SJSA1 (cell line): ENCODE results near the gene KMT5B. TPM values are rescaled to one million over a fixed set of nuclear protein-coding genes. Genes with fewer than 3 reads are reported as not detected.
"Not testable (repeated sequence)": the region's sequence is repeated elsewhere in the genome, so short reads cannot be mapped to it uniquely, and the experiment has no call there.

Experiments
- DNase-seq, 2 experiments: peaks; one replicate each; pipeline ENCODE4 v3.0.0-alpha.2; 2015 to 2020; ENCODE audit warnings: low spot score in 2 of 2, low read depth in 1 of 2
- H3K27ac ChIP-seq: fragments of 250-450 bp; sonication (Bioruptor Pico); 2 replicates; pipeline ENCODE4 v1.5.1; 2020; ENCODE audit warnings: mild to moderate bottlenecking, moderate library complexity
- H3K27me3 ChIP-seq: fragments of 250-450 bp; sonication (Bioruptor Pico); replicated peaks from 2 replicates; pipeline ENCODE4 v1.5.1; 2020; ENCODE audit warnings: mild to moderate bottlenecking, moderate library complexity
- H3K36me3 ChIP-seq: fragments of 250-450 bp; sonication (Bioruptor Pico); 2 replicates; pipeline ENCODE4 v1.5.1; 2020; ENCODE audit warnings: mild to moderate bottlenecking
- H3K4me1 ChIP-seq: fragments of 250-450 bp; sonication (Bioruptor Pico); replicated peaks from 2 replicates; pipeline ENCODE4 v1.6.1; 2021; ENCODE audit warnings: mild to moderate bottlenecking
- H3K4me3 ChIP-seq: fragments of 250-450 bp; sonication (Bioruptor Pico); 2 replicates; pipeline ENCODE4 v1.5.1; 2020; ENCODE audit warnings: mild to moderate bottlenecking
- H3K9me3 ChIP-seq: fragments of 250-450 bp; sonication (Bioruptor Pico); replicated peaks from 2 replicates; pipeline ENCODE4 v1.5.1; 2020; ENCODE audit warnings: mild to moderate bottlenecking
- total RNA-seq: library from RNA; depleted of rRNA; stranded (reverse); fragments of >200 nt; shearing (Covaris generic); gene quantifications from 2 replicates; pipeline ENCODE4 v1.2.3, GENCODE V29; 2014

Gene KMT5B
- total RNA-seq, 1 experiment from 2014 or later: 58.8 TPM

DNA sequence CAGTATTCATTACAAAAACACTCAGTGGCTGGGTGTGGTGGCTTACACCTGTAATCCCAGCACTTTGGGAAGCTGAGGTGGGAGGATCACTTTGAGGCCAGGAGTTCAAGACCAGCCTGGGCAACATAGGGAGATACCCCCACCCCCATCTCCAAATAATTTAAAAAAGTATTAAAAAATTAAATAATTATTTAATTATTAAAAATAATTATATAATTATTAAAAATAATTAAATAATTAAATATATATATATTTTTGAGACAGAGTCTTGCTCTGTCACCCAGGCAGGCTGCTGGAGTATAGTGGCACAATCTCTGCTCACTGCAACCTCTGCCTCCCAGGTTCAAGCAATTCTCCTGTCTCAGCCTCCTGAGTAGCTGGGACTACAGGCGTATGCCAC is 30.8 kb upstream of the KMT5B start:
- not testable (repeated sequence) for H3K4me3 ChIP-seq, H3K4me1 ChIP-seq, H3K27me3 ChIP-seq, H3K27ac ChIP-seq, H3K36me3 ChIP-seq, DNase-seq, H3K9me3 ChIP-seq

- Histone ChIP-seq H3K4me1 (no peaks in the 10 kb centered on the region), H3K27me3 (0 out of 2 replicates have a peak, but pooled peaks cover 5% of the 10 kb centered on the region), H3K27ac (no peak overlapping the region), H3K36me3 (no peaks in the 10 kb centered on the region), H3K4me3 (no peak overlapping the region), H3K9me3 (no peaks in the 10 kb centered on the region)
- DNase-seq: no peak
Observed at GRCh38 chr11:68242616-68243015, 29.5 kb upstream of the KMT5B start.

- H3K36me3 ChIP-seq: no peaks in the 10 kb centered on the region
Observed at GRCh38 chr11:68231621-68232020, 18.5 kb upstream of the KMT5B start.

GRCh38 chr11:68229601-68230000 is 16.5 kb upstream of the KMT5B start:
- H3K36me3 ChIP-seq: no peaks in the 10 kb centered on the region
- no peak overlapping the region for H3K4me3 ChIP-seq
- no peak for DNase-seq
- peaks cover 18% of the 10 kb centered on the region for H3K9me3 ChIP-seq
- no peaks in the 10 kb centered on the region for H3K27me3 ChIP-seq
- no peak overlapping the region for H3K27ac ChIP-seq
- no peaks in the 10 kb centered on the region for H3K4me1 ChIP-seq

More at GRCh38 chr11:68231621-68232020, 18.5 kb upstream of the KMT5B start:
- Histone ChIP-seq H3K27ac (no peak overlapping the region), H3K27me3 (no peaks in the 10 kb centered on the region; the same call in 1 of the 2 replicates), H3K4me1 (no peaks in the 10 kb centered on the region), H3K4me3 (no peak overlapping the region), H3K9me3 (peaks cover 13% of the 10 kb centered on the region)
- DNase-seq: no peak

- no peak for DNase-seq
- Histone ChIP-seq H3K27me3 (peaks cover 3% of the 10 kb centered on the region; the same call in 1 of the 2 replicates), H3K27ac (no peak overlapping the region), H3K4me3 (no peak overlapping the region), H3K36me3 (no peaks in the 10 kb centered on the region), H3K4me1 (no peaks in the 10 kb centered on the region), H3K9me3 (peaks cover 16% of the 10 kb centered on the region)
Observed at GRCh38 chr11:68226421-68226820, 13.3 kb upstream of the KMT5B start.

DNA sequence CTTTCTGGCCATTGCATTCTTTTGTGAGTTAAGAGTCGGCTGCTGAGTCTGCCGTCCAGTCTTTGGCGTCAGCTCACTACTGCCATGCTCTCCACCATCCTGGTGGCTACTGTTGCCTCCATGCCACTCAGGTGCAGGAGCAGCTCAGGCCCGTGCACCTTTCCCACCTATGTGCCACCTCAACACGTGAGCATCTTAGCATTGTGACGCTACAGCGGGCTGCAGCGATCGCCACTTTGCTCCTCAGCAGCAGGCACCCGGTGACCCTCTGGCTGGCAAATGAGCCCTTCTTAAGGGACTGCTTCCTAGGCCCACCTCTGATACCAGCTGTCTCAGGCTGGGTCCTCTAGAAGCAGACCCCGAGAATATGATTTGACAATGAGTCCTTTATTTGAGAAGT is 11.5 kb upstream of the KMT5B start:
- peaks cover 3% of the 10 kb centered on the region for H3K27me3 ChIP-seq
- no peaks in the 10 kb centered on the region for H3K36me3 ChIP-seq
- peaks cover 12% of the 10 kb centered on the region for H3K9me3 ChIP-seq
- no peak for DNase-seq
- H3K27ac ChIP-seq: no peak overlapping the region
- H3K4me1 ChIP-seq: no peaks in the 10 kb centered on the region
- H3K4me3 ChIP-seq: no peak overlapping the region

DNA sequence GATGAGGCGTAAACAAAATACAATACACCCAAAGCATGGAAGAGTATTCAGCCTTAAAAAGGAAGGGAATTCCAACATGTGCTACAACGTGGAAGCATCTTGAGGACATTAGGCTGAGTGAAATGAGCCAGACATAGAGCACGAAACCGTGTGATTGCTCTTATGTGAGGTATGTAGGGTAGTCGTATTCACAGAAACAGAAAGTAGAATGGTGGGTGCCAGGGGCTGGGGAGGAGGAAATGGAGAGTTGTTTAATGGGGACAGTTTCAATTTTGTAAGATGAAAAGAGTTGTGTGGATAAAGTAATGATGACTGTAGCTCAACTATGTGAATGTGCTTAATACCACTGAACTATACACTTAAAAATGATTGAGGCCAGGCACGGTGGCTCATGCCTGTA is 10.2 kb upstream of the KMT5B start:
- Histone ChIP-seq H3K4me3 (no peak overlapping the region), H3K9me3 (0 out of 2 replicates have a peak, but pooled peaks cover 5% of the 10 kb centered on the region), H3K27me3 (peaks cover 3% of the 10 kb centered on the region), H3K27ac (no peak overlapping the region), H3K4me1 (no peaks in the 10 kb centered on the region), H3K36me3 (no peaks in the 10 kb centered on the region)
- no peak for DNase-seq

GRCh38 chr11:68221406-68221805 is 8.3 kb upstream of the KMT5B start:
- Histone ChIP-seq H3K27me3 (peaks cover 3% of the 10 kb centered on the region), H3K27ac (no peak overlapping the region), H3K36me3 (no peaks in the 10 kb centered on the region), H3K4me1 (no peaks in the 10 kb centered on the region), H3K9me3 (0 out of 2 replicates have a peak, but pooled peaks cover 5% of the 10 kb centered on the region), H3K4me3 (no peak overlapping the region)
- no peak for DNase-seq

DNA sequence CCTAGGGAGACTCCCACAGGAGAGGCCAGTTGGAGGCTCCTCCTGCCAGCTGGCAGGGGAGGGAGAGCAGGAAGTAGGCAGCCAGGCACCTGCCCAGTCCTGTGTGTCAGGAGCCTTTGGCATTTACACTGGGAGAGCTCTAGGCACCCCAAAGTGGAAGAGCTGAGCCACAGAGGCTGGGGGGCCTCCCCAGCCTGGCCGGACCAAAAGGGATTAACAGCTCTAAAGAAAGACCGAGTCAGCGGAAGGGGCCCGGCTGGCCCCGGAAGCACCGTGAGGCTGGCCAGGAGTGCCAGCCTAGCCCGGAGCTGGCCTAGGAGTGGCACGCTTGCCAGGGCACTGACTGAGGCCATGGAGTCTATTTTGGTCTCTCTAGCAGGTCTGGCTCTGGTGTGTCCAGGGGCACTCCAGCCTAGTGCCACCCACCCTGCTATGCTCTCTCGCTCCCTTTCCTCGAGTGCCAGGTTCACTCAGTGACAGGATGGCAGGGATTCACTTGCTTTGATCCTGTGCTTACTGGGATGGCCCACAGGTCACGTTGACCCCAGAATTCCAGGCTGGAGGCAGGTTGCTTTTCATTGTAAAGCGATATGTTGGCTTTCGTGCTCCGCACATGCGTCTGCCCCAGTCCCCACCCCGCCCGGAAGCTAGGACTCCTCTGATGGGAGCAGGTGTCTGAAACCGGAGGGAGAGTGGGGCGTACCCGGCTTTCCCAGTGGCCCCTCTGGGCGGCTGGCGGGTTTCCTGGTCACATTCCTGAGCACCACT is 3.3 kb upstream of the KMT5B start:
- no peak overlapping the region for H3K27ac ChIP-seq
- H3K4me3 ChIP-seq: no peak overlapping the region
- H3K27me3 ChIP-seq: peaks cover 9% of the 10 kb centered on the region; the same call in 1 of the 2 replicates
- DNase-seq: no peak
- peaks cover 4% of the 10 kb centered on the region for H3K36me3 ChIP-seq
- H3K9me3 ChIP-seq: no peaks in the 10 kb centered on the region
- peaks cover 13% of the 10 kb centered on the region for H3K4me1 ChIP-seq

DNA sequence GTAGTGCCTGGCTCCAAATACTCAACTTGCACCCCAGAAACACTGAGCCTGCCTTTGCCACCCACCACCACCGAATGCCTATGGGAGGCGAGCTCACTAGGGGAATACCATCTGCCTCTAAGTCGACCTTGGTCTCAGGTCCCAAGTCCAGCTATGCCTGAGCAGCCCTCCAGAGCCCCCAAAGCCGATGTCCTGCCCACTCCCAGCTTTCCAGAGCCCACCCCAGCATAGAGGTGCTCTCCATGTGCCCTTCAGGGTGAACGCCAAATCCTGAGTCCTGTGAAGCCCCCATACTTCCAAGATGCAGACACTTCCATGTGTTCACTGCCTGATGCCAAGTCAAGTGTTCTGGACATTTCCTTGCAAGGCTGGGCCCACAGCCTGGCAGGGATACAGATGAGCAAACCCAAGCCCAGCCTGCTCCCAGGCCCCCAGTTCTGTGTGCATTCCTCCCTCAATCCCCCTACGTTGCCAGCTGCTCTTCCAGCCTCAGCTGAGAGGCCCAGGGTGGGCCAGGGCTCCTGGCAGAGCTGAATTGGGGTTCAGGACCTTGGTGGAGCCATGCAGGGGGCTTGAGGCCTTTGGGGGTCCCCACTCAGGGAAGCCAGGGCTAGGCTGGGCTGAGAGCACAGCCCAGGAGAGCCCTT is 2.6 kb upstream of the KMT5B start:
- H3K4me1 ChIP-seq: peaks cover 13% of the 10 kb centered on the region
- peaks cover 4% of the 10 kb centered on the region for H3K36me3 ChIP-seq
- no peak for DNase-seq
- no peak overlapping the region for H3K27ac ChIP-seq
- no peak overlapping the region for H3K4me3 ChIP-seq
- peaks cover 9% of the 10 kb centered on the region; the same call in 1 of the 2 replicates for H3K27me3 ChIP-seq
- H3K9me3 ChIP-seq: no peaks in the 10 kb centered on the region

DNA sequence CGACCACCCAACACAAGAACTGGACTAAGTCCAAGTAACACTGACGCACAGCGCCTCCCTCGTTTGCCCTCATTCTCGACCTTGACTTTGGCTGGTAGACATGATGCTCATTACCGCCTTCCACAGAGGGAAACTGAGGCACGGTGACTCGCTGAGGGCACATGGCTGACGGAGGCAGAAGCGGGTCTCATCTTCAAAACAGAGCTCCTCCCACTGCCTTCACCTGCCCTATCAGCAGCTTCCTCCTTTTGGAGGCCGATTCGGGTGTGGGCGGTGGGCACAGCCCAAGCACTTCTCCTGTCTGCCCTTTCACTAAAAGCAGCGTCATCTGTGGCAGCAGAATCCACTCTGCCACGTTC is 2.0 kb upstream of the KMT5B start:
- H3K27ac ChIP-seq: no peak overlapping the region
- no peaks in the 10 kb centered on the region for H3K9me3 ChIP-seq
- H3K4me1 ChIP-seq: peaks cover 13% of the 10 kb centered on the region

DNA sequence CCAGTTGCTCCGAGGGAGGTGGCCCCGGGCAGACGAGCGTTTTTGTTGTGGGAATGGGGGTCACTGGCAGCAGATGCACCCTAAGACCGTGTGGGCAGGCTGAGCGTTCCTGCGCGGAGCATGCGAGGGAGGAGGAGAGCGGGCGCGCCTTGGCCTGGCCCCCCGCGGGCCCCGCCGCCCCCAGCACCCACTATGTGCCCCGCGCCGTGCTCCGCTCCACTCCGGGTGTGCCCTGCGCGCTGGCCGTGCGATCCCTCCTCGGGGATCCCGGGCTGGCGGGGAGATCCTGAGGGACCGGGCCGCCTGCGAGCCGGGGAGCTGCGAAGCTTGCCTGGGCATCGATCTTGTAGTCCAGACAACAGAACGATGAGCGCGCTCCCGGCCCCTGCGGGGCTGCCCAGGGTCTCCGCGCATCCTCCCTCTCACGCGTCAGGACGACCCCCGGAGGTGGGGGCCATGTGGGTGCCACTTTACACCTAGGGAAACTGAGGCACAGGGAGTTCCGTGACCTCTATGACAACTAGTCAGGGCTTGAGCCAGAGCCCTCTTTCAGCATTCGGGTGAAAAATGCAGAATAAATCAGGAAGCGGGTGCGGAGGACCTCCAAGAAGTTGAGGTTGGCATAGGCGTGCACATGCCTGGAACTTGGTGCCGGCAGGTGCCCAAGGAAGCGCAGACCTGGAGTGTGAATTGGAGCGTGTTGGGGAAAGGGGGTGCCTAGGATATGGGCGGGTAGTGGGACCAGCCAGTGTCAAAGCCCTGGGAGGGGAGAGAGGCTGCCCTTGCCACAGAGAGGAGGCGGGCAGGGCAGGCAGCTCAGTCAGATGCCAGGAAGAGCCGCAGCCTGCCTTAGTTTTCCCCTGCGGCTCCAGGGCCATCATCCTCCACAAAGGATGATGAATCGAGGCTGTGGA is 1.3 kb upstream of the KMT5B start:
- H3K36me3 ChIP-seq: peaks cover 4% of the 10 kb centered on the region
- H3K27ac ChIP-seq: peak overlapping the region; percentile 91
- DNase-seq: peak in 1 of 2 experiments; percentile 33

More for the DNA sequence above, 2.0 kb upstream of the KMT5B start:
- Histone ChIP-seq H3K36me3 (peaks cover 4% of the 10 kb centered on the region), H3K4me3 (no peak overlapping the region), H3K27me3 (peaks cover 9% of the 10 kb centered on the region; the same call in 1 of the 2 replicates)
- no peak for DNase-seq

GRCh38 chr11:68213555-68214172 is 568 bp upstream of the KMT5B start:
- Histone ChIP-seq H3K27ac (peak overlapping the region; percentile 91), H3K4me1 (peaks cover 16% of the 10 kb centered on the region), H3K9me3 (no peaks in the 10 kb centered on the region), H3K36me3 (peaks cover 4% of the 10 kb centered on the region), H3K27me3 (peaks cover 9% of the 10 kb centered on the region; the same call in 1 of the 2 replicates), H3K4me3 (peak overlapping the region; percentile 76)
- peak; percentile 95 to 100 for DNase-seq

More for the DNA sequence above, 1.3 kb upstream of the KMT5B start:
- peaks cover 9% of the 10 kb centered on the region; the same call in 1 of the 2 replicates for H3K27me3 ChIP-seq
- no peaks in the 10 kb centered on the region for H3K9me3 ChIP-seq
- H3K4me1 ChIP-seq: peaks cover 14% of the 10 kb centered on the region
- peak overlapping the region; percentile 76 for H3K4me3 ChIP-seq
